ENCODE measurements around the gene SEC14L5.

GRCh38 chr16:5036228-5037156, 78.4 kb downstream of the SEC14L5 start:
- TF ChIP-seq CTCF (conservative IDR thresholded peaks at IDR 0.05): no peak
- TF ChIP-seq ZFX (IDR thresholded peaks at IDR 0.05): no peak
